HG02973 (cell line): ENCODE data around the gene NMUR2.

Experiments
- ATAC-seq: cut with Tn5 transposase; IDR thresholded peaks from one replicate; pipeline ENCODE4 v1.9.1; 2021; ENCODE audit warnings: moderate library complexity; ENCODE audit not compliant: unreplicated experiment

Gene NMUR2, protein sequence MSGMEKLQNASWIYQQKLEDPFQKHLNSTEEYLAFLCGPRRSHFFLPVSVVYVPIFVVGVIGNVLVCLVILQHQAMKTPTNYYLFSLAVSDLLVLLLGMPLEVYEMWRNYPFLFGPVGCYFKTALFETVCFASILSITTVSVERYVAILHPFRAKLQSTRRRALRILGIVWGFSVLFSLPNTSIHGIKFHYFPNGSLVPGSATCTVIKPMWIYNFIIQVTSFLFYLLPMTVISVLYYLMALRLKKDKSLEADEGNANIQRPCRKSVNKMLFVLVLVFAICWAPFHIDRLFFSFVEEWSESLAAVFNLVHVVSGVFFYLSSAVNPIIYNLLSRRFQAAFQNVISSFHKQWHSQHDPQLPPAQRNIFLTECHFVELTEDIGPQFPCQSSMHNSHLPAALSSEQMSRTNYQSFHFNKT

DNA sequence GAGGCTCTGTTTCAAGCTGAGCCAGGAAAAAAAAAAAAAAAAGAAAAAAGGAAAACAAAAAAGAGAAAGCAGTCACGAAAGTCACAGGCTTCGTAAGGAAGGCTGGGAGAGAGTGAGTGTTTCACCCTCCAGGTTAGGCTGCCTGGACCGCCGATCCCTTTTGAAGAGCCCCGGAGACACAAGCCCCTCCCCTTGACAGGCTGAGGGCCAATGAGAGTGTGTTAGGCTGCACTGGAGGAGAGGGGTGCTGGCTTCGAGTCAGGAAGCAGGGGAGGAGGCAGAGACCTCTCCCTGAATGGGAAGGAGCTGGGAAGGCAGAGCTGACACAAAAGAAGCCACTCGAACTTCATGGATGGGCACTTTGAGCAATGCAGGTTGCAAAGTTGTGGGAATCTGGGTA, at the start of gene NMUR2:
Gene NMUR2, minus strand, starts transcription at position 135 of the 400 bp plus-strand sequence. CDS start 166 bp downstream, outside the sequence.
- no peak for ATAC-seq

DNA sequence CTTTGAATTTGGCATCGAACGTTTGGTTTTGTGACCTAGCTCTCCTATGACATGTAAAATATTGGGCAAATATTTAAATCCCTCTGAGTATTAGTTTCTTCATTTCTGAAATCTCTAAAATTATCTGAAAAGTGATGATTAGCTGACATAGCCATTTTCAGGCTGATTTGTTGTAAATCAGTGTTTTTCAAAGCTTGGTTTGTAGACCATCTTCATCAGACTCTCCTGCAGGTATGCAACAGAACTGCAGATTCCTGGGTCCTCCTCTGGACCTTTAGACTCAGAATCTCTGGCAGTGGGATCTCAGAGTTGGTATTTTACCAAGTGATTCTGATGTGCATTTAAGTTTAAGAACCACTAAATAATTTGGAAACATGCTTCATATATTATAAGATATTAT, 38.9 kb upstream of the NMUR2 start:
- no peak for ATAC-seq

DNA sequence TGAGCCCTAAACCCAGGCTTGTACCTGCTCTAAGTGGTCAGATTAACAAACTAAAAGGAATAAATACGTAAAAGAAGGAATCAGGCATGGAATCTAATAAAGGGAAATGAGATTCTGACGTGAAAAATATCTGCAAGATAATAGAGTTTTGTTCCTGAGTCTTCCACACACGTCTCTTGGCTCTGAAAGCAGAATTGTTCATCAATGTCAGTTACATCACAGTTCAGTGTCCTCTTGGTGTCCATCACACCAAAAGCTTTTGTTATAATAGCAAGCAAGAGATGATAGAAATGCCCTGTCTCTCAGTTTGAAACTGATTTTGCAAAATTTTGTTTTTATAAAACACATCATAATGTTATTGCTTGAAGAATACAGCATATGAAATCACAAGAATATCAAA, 34.7 kb upstream of the NMUR2 start:
- ATAC-seq = no peak

DNA sequence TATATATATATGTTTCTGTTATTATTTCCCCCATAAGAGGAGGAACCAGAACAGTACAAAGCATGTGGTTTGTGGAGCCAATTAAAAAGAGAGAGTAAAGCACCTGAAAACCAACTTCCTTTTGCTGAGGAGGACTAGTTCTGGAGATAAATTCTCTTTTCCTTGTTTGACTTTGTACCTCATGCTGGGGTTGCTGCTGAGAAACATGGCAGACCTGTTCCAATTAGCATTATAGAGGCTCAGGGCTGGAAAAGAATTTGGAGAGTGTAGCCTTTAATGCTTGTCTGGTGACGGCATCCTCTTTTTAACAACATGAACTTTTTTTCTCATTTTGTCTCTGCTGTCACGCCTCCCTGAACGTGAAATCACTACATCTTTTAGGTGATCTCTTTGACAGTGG, 32.8 kb upstream of the NMUR2 start:
- no peak for ATAC-seq

DNA sequence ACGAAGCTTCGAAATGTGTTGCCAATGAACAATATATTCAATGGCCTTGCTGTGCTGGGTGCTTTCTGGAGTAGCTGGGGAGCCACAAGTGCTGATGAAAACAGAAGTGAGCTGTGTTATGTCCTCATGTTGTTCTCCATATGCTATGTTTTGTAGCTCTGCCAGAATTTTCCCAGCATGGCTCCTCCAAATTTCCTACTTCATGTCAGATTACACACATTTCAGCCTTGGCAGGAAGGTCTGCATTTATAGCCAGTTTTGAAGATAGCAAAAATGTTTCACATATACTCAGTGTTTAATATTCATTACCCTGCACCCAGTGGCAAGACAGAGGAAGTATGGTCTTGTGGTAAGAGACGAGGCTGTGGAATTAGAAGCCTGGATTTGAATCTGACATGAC, 22.6 kb upstream of the NMUR2 start:
- no peak for ATAC-seq

DNA sequence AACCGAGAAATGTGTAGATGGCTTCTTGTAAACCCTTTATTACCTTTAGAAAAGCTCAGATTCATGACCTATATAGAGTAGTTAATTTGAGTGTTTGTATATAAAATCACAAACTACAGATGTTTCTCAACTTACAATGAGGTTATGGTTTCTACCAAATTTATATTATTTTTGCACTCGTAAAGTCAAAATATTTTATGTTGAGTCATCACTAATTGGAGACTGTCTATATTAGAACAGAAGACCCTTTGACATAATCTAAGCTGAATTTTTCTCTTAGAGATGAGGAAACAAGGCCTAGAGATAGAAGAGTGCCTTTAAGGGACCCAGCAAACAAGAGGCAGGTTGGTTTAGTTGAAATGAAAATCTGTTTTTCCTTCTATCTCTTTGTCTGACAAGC, 20.0 kb upstream of the NMUR2 start:
- no peak for ATAC-seq

DNA sequence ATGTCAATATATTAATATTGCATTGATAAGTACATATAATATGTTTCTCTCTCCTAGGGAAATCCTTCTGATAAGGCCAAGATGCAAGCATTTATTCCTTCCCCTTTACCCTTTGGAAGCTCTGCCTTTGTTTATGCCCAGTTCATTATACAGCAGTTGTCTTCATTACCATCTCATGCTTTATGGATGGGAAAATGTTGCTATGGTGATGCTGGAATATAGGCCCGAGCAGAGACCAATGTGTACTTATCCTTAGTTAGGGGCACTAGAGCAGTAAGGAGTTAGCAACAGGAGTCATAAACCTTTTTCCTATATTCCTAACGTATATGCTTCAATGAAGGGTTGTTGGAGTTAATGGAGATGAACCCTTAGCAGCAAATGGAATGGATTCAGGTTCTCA, 19.4 kb upstream of the NMUR2 start:
- no peak for ATAC-seq

DNA sequence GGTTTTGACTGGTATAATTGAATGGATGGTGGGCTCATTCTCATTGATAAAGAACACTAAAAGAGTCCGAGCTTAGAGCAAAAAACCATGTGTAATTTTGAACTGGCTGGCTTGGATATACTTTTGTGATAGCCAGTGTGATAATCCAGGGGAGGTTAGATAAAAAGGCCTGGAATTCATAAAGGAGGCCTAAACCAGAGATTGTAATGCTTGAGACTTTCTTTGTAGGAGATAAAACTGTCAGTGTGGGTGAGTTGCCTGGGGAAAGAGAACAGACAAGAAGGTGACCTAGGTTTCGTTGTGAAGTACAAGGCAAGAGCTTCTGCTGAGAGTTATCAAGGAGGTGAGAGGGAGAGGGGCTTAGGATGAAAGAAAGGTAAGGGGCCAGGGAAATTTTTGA, 17.0 kb upstream of the NMUR2 start:
- ATAC-seq = no peak

DNA sequence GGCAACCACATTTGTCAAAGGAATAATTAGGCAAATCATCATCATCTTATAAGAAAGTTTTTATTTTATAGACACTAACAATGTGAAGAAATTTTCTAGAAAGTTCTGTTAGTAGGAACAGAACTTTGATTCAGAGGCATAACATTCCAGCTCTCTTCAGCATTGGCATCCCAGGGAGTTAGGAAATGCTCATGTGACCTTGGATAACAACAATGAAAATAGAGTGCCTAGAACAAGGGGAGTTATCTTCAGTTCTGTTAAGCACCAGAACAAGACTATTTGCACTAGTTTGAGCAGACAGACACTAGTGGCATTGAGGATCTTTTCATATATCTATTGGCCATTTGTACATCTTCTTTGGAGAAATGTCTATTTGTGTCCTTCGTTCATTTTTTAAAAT, 7.0 kb upstream of the NMUR2 start:
- no peak for ATAC-seq

DNA sequence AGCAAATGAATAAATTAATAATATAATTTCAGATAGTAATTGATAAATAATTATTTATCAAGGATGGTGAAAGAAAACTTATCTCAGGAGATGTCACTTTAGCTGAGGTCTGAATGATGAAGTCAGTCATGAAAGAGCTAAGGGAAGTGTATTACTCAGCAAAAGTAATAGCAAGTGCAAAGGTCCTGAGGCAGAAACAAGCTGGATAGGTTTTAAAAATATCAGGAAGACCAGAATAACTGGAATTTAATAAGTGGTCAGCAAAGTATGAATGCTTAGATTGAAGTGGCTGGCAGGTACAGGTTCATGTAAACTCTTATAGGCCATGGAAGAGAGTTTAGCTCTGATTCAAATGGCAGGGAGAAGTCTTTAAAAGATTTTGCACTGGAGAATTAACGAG, 1.0 kb upstream of the NMUR2 start:
- no peak for ATAC-seq

DNA sequence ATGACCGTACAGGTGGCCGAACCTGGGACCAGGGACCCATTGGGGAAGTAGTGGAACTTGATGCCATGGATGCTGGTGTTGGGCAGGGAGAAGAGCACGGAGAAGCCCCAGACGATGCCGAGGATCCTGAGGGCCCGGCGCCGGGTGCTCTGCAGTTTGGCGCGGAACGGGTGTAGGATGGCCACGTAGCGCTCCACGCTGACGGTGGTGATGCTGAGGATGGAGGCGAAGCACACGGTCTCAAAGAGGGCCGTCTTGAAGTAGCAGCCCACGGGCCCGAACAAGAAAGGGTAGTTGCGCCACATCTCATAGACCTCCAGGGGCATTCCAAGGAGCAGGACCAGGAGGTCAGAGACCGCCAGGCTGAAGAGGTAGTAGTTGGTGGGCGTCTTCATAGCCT, 585 bp downstream of the NMUR2 start:
- no peak for ATAC-seq

DNA sequence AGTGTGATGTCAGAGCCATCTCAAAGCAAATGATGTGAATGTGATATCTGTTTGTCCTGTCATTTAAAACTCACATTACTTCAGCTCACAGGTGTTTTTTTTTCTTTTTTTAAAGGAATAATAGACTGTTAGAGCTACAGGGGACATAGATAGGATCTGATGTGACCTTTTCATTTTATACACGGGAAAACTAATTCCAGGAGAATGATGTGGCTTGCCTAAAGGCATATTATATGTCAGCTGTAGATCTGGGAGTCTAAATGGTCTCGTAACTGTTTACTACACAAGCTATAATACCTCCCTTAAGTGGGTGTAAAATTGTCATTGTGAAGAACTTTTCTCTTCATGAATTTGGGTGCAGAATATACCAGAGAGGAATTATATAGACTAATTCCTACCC, 2.0 kb downstream of the NMUR2 start:
- ATAC-seq = no peak

DNA sequence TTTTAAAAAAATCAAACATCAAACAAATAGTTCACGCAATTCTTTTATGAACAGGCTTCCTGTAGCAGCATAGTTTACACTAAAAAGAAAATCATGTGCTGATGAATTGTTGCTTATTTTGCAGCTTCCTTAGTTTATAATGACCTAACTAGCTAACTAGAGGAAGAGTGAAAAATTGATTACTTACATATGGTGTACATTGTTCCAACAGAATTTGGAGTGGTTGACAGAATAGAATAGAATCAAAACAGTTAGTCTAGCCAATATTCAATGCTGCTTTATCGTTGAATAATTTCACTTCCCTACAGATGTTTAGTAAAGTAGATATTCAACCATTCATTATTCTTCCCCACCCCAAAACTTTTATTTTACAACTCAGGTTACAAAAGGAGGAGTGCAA, 4.2 kb downstream of the NMUR2 start:
- ATAC-seq = no peak

DNA sequence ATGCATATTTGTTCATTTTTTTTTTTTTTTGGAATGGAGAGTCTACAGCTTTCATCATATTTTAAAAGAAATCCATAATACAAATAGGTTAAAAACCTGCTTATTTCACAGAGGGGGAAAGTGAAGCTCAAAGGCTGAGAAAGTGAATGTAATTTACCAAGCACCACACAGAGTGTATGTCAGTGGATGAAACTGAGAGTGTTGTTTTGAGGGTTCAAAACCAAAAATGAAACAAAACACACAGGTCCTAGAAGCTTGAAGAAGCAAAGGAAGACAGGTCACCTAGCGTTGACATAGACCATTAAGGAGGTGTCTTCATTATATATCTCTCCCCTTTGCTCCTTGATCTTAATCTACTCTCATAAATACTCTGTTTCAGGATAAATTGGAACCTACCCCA, 7.5 kb downstream of the NMUR2 start:
- ATAC-seq = peak; percentile 93

DNA sequence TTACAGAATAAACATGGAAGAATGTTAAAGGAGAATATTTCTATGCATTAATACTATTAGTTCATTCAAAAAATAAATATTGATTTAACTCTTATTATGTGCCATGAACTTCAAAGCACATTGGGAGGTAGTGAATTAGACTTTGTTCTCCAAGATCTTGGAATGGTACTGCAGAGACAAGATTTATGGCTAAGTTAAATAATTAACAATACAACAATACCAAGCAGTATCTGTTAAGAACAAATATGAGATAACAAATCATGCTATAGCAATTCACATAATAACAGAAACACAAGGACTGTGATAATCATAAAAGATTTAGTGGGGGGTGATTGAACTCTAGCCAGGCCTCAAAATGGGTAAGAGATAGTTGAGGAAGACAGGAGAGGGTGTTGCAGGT, 11.6 kb downstream of the NMUR2 start:
- ATAC-seq = no peak

DNA sequence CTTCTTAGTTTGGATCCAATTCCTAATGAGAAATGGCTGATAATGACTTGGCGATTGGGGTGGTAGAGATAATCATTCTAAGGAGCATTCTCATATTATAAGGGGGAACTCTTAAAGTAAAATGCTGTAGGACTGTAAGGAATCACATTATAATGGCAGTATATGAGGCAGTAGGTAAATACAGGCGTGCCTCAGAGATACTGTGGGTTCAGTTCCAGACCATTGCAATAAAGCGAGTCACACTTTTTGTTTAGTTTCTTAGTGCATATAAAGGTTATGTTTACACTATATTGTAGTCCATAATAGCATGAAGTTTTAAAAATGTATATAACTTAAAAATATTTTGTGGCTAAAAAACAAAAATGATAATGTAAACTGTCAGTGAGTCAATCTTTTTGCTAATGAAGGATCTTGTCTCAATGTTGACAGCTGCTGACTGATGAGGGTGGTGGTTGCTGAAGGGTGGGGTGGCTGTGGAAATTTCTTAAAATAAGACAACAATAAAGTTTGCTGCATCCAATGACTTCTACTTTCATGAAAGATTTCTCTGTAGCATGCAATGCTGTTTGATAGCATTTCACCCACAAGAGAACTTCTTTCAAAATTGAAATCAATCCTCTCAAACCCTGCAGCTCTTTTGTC, 15.8 kb downstream of the NMUR2 start:
- ATAC-seq = no peak

DNA sequence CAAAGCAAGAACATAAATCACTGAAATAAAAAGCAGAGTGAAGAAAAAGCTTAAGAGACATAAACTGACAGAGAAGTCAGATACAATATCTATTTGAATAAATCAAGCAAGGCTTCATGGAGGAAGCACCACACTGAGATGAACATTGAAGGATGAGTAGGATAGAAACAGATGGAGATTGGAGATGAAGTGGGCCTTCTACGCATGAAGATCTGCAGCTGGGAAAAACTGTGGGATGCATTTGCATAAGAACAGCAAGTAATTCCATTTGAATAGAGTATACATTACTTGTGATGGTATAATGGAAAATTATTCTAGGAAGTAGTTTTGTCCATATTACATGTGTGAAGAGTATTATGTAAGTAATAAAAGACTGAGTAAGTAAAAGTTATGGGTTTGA, 16.5 kb downstream of the NMUR2 start:
- ATAC-seq = no peak

DNA sequence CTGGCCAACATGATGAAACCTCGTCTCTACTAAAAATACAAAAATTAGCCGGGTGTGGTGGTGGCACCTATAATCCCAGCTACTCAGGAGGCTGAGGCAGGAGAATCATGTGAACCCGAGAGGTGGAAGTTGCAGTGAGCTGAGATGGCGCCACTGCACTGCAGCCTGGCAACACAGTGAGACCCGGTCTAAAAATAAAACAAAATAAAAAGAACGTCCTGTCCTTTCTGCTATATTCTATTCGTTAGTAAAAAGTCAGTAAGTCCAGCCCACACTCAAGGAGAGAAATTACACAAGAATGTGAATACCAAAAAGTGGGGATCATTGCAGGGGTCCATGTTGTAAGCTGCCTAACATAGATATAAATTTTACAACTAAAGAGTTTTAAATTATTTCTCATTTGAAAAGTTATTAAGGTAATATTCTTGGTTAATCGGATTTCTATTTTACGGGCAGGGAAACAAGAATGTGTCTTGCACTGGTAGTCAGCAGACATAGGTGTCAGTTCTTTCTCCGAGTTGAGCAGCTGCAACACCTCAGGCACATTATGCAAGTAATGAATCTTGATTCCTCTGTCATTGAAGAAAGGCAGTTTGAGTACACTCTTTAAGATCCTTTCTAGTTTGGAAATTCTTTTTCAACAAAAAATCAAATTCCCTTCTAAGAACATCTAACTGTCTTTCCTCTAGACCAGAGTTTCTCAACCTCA, 24.5 kb downstream of the NMUR2 start:
- no peak for ATAC-seq

DNA sequence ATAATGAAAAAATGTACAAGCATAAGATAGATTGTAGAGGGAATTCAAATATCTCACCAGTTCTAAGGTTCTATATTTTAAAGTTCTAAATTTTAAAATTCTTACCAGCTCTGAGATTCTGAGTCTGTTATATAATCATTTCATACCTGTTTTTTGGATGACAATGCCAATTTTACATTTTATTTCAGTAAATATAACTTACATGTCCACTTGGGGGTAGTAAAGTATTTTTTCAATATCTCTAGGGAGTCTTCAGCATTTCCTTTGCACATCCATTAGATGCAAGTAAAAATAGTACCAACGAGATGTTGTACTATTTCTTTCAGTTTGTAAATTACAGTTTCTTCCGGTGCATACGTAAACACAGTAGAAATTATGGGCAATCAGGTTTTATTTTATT, 25.7 kb downstream of the NMUR2 start:
- no peak for ATAC-seq

DNA sequence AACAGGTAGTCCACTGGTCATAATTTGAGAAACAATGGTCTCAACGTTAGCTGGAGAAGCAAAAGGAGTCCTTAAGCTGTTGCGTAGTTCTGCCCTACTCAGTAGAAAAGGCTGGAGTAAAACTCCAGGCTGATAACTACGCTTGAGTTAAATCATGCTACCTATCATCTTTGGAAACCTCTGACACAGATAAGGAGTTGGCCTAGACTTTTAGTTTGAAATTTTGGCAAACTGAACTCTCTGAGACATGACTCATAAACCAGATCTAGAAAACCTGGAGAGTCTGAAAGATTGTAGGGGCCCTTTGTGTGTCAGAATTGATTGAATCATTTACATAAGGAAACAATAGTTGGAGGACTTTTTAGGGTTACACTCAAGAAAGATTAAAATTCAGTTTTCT, 26.3 kb downstream of the NMUR2 start:
- ATAC-seq = no peak

DNA sequence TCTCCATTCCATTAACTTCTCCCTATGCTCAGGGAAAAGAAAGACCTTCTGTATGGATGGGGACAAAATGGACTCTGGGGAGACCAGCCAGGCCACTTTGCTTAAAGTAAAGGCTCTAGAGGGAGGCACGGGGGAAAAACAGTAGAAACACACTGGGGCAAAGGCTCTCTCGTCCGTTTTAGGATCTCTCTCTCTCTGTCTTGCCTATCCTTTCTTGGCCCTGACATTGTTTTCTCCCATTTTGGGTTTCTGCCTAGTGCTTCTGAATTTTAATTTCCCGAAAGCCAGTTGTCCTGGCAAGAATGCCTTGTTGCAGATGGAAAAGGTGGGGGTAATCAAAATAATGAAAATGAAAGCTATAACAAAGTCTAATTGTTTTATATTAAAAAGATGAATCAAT, 28.2 kb downstream of the NMUR2 start:
- no peak for ATAC-seq

DNA sequence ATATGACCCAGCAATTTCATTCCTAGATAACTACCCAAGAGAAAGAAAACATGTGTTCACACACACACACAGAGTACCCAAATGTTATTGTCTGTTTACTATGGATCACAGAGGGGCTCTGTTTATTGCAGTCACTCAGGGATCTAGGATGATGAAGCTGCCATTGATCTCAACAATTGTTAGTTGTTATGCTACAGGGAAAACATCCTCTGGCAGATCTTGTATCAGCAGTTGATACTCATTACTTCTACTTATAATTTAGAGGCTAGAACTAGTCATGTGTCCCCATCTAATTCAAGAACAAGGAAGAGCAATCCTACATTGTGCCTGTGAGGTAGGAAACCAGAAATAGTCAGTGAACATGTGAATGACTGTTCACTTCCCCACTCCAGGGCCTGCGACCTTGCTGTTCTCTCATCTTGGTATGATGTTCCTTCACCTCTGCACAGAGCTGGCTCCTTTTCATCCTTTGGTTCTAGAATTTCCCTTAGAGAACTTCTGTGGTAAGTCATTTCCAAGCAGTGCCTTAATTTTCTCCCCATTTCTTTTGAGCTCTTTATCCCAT, 30.3 kb downstream of the NMUR2 start:
- ATAC-seq = no peak
